Activated CD4-positive, alpha-beta T cell treated with anti-CD3 and anti-CD28 coated beads, Interleukin-2, amount 10 ng/mL, durations not matched to agents 24 days and 14 days (primary cell): Measurements from ENCODE around the gene LAMC2. TPM values are rescaled to one million over a fixed set of nuclear protein-coding genes. Genes with fewer than 3 reads are reported as not detected.
"Not testable (repeated sequence)": the region's sequence is repeated elsewhere in the genome, so short reads cannot be mapped to it uniquely, and the experiment has no call there.

ENCODE experiments used
- DNase-seq: peaks from one replicate; pipeline ENCODE4 v3.0.0; 2022
- H3K27ac Mint-ChIP-seq: one replicate; pipeline ENCODE4 v1.8.0; 2022; ENCODE audit warnings: mild to moderate bottlenecking, mixed read lengths
- H3K27me3 Mint-ChIP-seq: one replicate; pipeline ENCODE4 v1.8.0; 2022; ENCODE audit warnings: mixed read lengths
- H3K36me3 Mint-ChIP-seq: one replicate; pipeline ENCODE4 v1.8.0; 2022; ENCODE audit warnings: low read depth, mild to moderate bottlenecking, mixed read lengths
- H3K4me1 Mint-ChIP-seq: one replicate; pipeline ENCODE4 v1.8.0; 2021; ENCODE audit warnings: mixed read lengths
- H3K4me3 Mint-ChIP-seq: one replicate; pipeline ENCODE4 v1.8.0; 2022; ENCODE audit warnings: mild to moderate bottlenecking, moderate library complexity, mixed read lengths
- H3K9me3 Mint-ChIP-seq: one replicate; pipeline ENCODE4 v1.8.0; 2021; ENCODE audit warnings: mixed read lengths
- intact Hi-C: fragments of 100-400 bp; cut with micrococcal nuclease; formaldehyde crosslinking; loops from one replicate; pipeline ENCODE4 v1.15.1; 2023
- total RNA-seq: library from RNA; stranded (reverse); gene quantifications from 2 replicates; pipeline ENCODE4 v1.2.3, GENCODE V29; 2022

The LAMC2 gene
- 0.05 and 0.07 TPM in 2 replicates for total RNA-seq

DNA sequence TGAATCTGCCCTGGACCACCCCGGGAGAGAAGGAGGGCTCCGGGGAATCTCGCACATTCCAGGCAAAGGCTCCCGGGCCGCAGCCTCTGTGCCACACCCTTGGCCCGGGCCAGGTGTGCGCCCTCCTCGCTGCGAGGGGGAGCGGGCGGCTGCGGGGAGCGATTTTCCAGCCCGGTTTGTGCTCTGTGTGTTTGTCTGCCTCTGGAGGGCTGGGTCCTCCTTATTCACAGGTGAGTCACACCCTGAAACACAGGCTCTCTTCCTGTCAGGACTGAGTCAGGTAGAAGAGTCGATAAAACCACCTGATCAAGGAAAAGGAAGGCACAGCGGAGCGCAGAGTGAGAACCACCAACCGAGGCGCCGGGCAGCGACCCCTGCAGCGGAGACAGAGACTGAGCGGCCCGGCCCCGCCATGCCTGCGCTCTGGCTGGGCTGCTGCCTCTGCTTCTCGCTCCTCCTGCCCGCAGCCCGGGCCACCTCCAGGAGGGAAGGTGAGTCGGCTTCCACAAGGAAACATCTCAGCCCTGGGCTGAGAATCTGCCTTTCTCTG, at the start of gene LAMC2:
LAMC2 (plus strand) TSS at position 324 of the 550 bp plus-strand sequence; CDS start at position 413, 89 bp downstream.
- Mint-ChIP-seq H3K36me3 (no peaks in the 10 kb centered on the region), H3K27me3 (peaks cover 33% of the 10 kb centered on the region), H3K27ac (no peak within 1 kb of the TSS), H3K9me3 (no peaks in the 10 kb centered on the region), H3K4me3 (peak within 1 kb of the TSS; percentile 48), H3K4me1 (peaks cover under 1% of the 10 kb centered on the region)
- intact Hi-C loops = no loop called here
- peak; percentile 63 for DNase-seq

GRCh38 chr1:183137782-183138181, 48.3 kb upstream of the LAMC2 start:
- Mint-ChIP-seq H3K9me3 (no peaks in the 10 kb centered on the region), H3K36me3 (no peaks in the 10 kb centered on the region), H3K27ac (no peak overlapping the region), H3K4me1 (no peaks in the 10 kb centered on the region), H3K4me3 (no peak overlapping the region), H3K27me3 (peaks cover 16% of the 10 kb centered on the region)
- intact Hi-C loops = no loop called here
- no peak for DNase-seq

GRCh38 chr1:183138301-183138700, 47.8 kb upstream of the LAMC2 start:
- H3K4me3 Mint-ChIP-seq = no peak overlapping the region
- peaks cover 18% of the 10 kb centered on the region for H3K27me3 Mint-ChIP-seq
- H3K4me1 Mint-ChIP-seq = no peaks in the 10 kb centered on the region
- no peak for DNase-seq
- H3K9me3 Mint-ChIP-seq = no peaks in the 10 kb centered on the region
- no peak overlapping the region for H3K27ac Mint-ChIP-seq
- H3K36me3 Mint-ChIP-seq = no peaks in the 10 kb centered on the region
- intact Hi-C loops = no loop called here

DNA sequence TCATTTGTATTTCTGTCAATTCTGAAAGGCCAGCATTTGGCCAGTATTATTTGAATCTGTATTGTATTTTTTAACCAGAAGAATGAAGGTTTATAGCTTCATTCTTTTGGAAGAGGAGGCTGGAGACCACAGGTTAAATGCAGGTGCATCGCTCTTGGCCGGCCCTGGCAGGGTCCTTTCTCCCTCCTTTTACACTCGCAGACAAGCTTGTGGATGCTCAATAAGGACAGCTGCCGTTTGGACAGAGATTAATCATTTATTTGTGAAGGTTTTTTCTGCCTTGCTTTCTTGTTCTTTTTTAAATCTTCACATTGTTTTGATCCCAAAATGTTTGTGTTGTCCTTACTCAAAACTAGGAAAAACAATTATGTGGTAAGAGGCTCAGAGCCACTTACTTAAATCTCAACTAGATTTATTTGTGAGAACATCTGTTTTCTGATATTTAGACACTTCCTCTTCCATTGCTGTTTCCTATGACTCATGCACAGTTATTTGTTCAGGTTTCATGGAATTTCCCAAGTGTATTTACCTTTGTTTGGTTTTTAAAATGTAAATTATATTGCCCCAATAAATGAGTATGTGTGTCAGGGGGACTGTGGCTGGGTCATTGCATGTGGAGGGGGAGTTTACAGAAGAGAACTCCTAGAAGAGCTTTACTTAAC, 46.7 kb upstream of the LAMC2 start:
- Mint-ChIP-seq H3K4me3 (no peak overlapping the region), H3K27me3 (peaks cover 19% of the 10 kb centered on the region), H3K36me3 (no peaks in the 10 kb centered on the region), H3K4me1 (no peaks in the 10 kb centered on the region), H3K27ac (no peak overlapping the region), H3K9me3 (no peaks in the 10 kb centered on the region)
- intact Hi-C loops = no loop called here
- DNase-seq = no peak

DNA sequence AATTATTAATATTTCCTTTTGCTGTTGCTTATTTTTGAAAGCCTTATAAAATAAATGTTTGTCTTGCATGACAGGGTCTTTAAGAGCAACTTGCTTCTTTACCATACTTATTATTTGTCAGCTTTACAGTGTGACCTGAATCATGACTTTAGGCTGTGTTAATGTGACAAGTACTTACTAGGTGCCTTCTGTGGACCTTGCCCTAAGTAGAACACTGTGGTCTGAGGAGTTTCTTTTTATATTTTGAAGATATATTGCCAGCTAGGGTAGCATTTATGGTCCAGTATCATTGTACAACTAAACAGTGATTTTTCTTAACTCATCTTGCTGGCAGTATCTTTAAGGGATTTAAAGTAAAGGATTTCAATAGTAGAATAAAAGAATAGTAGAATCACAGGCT, 45.4 kb upstream of the LAMC2 start:
- Mint-ChIP-seq H3K9me3 (no peaks in the 10 kb centered on the region), H3K36me3 (no peaks in the 10 kb centered on the region), H3K27me3 (peaks cover 18% of the 10 kb centered on the region), H3K27ac (no peak overlapping the region), H3K4me1 (no peaks in the 10 kb centered on the region), H3K4me3 (no peak overlapping the region)
- no peak for DNase-seq
- intact Hi-C loops = no loop called here

DNA sequence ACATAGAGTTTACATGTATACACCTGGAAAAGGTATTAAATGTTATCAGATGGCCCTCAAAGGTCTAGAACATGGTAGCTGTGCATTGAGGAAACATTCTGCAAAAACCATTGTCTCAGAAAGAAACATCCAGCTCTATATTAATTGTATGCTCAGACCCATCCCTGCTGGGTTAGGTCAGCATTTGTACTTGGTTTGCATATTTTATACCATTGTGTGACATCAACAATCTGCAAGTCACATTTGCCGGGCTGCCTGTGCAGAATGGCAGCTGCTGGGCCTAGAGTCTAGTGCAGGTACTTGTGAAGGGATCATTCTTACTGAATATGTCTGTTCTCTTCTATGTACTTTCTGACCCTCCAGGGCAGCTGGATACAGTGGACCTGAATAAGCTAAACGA, 43.9 kb upstream of the LAMC2 start:
- H3K4me3 Mint-ChIP-seq = no peak overlapping the region
- intact Hi-C loops = no loop called here
- no peak for DNase-seq
- H3K36me3 Mint-ChIP-seq = no peaks in the 10 kb centered on the region
- peaks cover 15% of the 10 kb centered on the region for H3K27me3 Mint-ChIP-seq
- H3K27ac Mint-ChIP-seq = no peak overlapping the region
- H3K4me1 Mint-ChIP-seq = no peaks in the 10 kb centered on the region
- no peaks in the 10 kb centered on the region for H3K9me3 Mint-ChIP-seq

DNA sequence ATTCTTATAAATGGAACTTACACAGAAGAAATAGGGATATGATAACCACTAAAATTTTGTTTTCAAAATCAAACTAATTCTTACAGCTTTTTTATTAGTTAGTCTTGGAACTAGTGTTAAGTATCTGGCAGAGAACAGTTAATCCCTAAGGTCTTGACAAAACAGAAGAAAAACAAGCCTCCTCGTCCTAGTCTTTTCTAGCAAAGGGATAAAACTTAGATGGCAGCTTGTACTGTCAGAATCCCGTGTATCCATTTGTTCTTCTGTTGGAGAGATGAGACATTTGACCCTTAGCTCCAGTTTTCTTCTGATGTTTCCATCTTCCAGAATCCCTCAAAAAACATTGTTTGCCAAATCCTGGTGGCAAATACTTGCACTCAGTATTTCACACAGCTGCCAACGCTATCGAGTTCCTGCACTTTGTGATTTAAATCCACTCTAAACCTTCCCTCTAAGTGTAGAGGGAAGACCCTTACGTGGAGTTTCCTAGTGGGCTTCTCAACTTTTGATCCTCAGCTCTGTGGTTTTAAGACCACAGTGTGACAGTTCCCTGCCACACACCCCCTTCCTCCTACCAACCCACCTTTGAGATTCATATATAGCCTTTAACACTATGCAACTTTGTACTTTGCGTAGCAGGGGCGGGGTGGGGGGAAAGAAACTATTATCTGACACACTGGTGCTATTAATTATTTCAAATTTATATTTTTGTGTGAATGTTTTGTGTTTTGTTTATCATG, 42.3 kb upstream of the LAMC2 start:
- no peaks in the 10 kb centered on the region for H3K9me3 Mint-ChIP-seq
- no peak overlapping the region for H3K27ac Mint-ChIP-seq
- H3K4me3 Mint-ChIP-seq = no peak overlapping the region
- no peaks in the 10 kb centered on the region for H3K36me3 Mint-ChIP-seq
- H3K4me1 Mint-ChIP-seq = no peaks in the 10 kb centered on the region
- peaks cover 15% of the 10 kb centered on the region for H3K27me3 Mint-ChIP-seq
- intact Hi-C loops = no loop called here
- no peak for DNase-seq

DNA sequence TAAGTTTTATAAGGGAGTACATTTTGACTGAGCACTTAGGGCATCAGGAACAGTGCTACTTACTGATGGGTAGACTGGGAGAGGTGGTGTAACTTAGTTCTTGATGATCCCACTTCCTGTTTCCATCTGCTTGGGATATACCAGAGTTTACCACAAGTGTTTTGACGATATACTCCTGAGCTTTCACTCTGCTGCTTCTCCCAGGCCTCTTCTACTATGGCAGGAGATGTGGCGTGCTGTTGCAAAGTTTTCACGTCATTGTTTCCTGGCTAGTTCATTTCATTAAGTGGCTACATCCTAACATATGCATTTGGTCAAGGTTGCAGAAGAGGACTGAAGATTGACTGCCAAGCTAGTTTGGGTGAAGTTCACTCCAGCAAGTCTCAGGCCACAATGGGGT, 41.3 kb upstream of the LAMC2 start:
- Mint-ChIP-seq H3K4me1 (no peaks in the 10 kb centered on the region), H3K9me3 (no peaks in the 10 kb centered on the region), H3K27me3 (peaks cover 15% of the 10 kb centered on the region), H3K4me3 (no peak overlapping the region), H3K36me3 (no peaks in the 10 kb centered on the region), H3K27ac (no peak overlapping the region)
- DNase-seq = no peak
- intact Hi-C loops = no loop called here

DNA sequence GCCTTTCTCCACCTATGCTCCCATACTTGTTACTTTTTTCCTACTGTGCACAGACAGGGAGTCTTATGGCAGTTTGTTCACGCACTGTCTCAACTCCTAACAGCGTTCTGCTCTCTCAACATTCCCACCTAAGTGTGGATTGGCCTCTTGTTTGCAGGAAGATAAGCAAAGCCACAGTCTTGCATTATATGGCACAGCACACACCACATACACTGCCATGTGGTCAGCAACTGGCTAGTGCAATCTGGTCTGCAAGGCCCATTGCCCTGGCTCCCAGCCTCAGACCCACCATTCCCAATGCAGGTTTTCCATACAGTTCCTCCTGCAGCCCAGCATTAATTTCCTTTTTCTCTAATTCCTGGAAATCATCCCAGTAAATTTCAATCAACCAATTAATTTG, 38.3 kb upstream of the LAMC2 start:
- no peaks in the 10 kb centered on the region for H3K9me3 Mint-ChIP-seq
- no peak overlapping the region for H3K27ac Mint-ChIP-seq
- no peaks in the 10 kb centered on the region for H3K4me1 Mint-ChIP-seq
- no peaks in the 10 kb centered on the region for H3K36me3 Mint-ChIP-seq
- intact Hi-C loops = no loop called here
- peaks cover 10% of the 10 kb centered on the region for H3K27me3 Mint-ChIP-seq
- no peak overlapping the region for H3K4me3 Mint-ChIP-seq
- no peak for DNase-seq

- intact Hi-C loops = no loop called here
- Mint-ChIP-seq H3K27ac (no peak overlapping the region), H3K36me3 (no peaks in the 10 kb centered on the region), H3K4me1 (no peaks in the 10 kb centered on the region), H3K27me3 (peaks cover 11% of the 10 kb centered on the region), H3K4me3 (no peak overlapping the region), H3K9me3 (no peaks in the 10 kb centered on the region)
- DNase-seq = no peak
These were observed 37.5 kb upstream of the LAMC2 start for GRCh38 chr1:183148599-183148998.

DNA sequence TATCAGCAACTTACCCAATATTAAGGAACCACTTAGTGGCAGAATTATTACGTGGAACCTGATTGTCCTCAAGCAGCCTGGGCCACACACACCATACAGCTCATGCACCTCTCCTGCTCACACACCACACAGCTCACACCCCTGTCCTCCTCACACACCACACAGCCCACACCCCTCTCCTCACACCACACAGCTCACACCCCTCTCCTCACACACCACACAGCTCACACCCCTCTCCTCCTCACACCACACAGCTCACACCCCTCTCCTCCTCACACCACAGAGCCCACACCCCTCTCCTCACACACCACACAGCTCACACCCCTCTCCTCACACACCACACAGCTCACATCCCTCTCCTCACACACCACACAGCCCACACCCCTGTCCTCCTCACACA, 36.8 kb upstream of the LAMC2 start:
- no peaks in the 10 kb centered on the region for H3K4me1 Mint-ChIP-seq
- H3K4me3 Mint-ChIP-seq = no peak overlapping the region
- no peak overlapping the region for H3K27ac Mint-ChIP-seq
- no peaks in the 10 kb centered on the region for H3K9me3 Mint-ChIP-seq
- intact Hi-C loops = no loop called here
- no peaks in the 10 kb centered on the region for H3K36me3 Mint-ChIP-seq
- no peak for DNase-seq
- peaks cover 9% of the 10 kb centered on the region for H3K27me3 Mint-ChIP-seq

GRCh38 chr1:183150032-183150431, 36.0 kb upstream of the LAMC2 start:
- H3K4me3 Mint-ChIP-seq, H3K4me1 Mint-ChIP-seq, intact Hi-C loops, DNase-seq, H3K27ac Mint-ChIP-seq, H3K36me3 Mint-ChIP-seq, H3K27me3 Mint-ChIP-seq, H3K9me3 Mint-ChIP-seq: not testable (repeated sequence)

- Mint-ChIP-seq H3K4me1 (no peaks in the 10 kb centered on the region), H3K4me3 (no peak overlapping the region), H3K9me3 (no peaks in the 10 kb centered on the region), H3K27me3 (peaks cover 7% of the 10 kb centered on the region), H3K27ac (no peak overlapping the region), H3K36me3 (no peaks in the 10 kb centered on the region)
- intact Hi-C loops = no loop called here
- no peak for DNase-seq
These were observed 35.6 kb upstream of the LAMC2 start for GRCh38 chr1:183150445-183150844.

DNA sequence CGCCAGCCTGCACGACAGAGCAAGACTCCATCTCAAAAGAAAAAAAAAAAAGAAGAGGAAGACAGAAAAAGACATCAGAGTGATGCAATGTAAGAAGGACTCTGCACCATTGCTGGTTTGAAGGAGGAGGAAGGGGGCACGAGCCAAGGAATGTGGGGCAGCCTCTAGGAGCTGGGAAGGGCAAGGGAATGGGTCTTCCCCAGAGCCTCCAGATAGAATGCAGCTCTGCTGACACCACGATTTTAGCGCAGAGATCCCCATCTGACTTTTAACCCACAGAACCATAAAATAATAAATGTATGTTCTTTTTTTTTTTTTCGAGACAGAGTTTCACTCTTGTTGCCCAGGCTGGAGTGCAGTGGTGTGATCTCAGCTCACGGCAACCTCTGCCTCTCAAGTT, 33.9 kb upstream of the LAMC2 start:
- intact Hi-C loops = no loop called here
- H3K4me3 Mint-ChIP-seq = no peak overlapping the region
- no peaks in the 10 kb centered on the region for H3K9me3 Mint-ChIP-seq

More for the DNA sequence above, 33.9 kb upstream of the LAMC2 start:
- Mint-ChIP-seq H3K36me3 (no peaks in the 10 kb centered on the region), H3K4me1 (no peaks in the 10 kb centered on the region), H3K27me3 (peaks cover 13% of the 10 kb centered on the region), H3K27ac (no peak overlapping the region)
- no peak for DNase-seq
